GM23338 (cell line): Measurements from ENCODE around the gene UTS2R.

Source experiments
- CREB1 ChIP-seq: fragments of 250-450 bp; sonication (Bioruptor Pico); IDR thresholded peaks from 2 replicates; pipeline ENCODE4 v1.5.0; 2020; ENCODE audit warnings: low read depth, mild to moderate bottlenecking, moderate library complexity
- EZH2 ChIP-seq: fragments of 200-600 bp; sonication (generic); IDR thresholded peaks from one replicate; pipeline ENCODE4 v1.8.0; 2017; ENCODE audit warnings: antibody characterized with exemption, mild to moderate bottlenecking, low read depth; ENCODE audit not compliant: unreplicated experiment
- EZH2phosphoT487 ChIP-seq: fragments of 200-600 bp; sonication (generic); IDR thresholded peaks from one replicate; pipeline ENCODE4 v1.8.1; 2018; ENCODE audit warnings: antibody characterized with exemption; ENCODE audit not compliant: unreplicated experiment
- JUNB ChIP-seq: IDR thresholded peaks from one replicate; pipeline ENCODE4 v1.6.1; 2016; ENCODE audit warnings: antibody characterized with exemption; ENCODE audit not compliant: unreplicated experiment
- NANOG ChIP-seq: IDR thresholded peaks from 2 replicates; pipeline ENCODE4 v1.6.1; 2016; ENCODE audit warnings: antibody characterized with exemption, borderline replicate concordance
- POLR2AphosphoS5 ChIP-seq: IDR thresholded peaks from 2 replicates; pipeline ENCODE4 v1.6.1; 2016; ENCODE audit warnings: antibody characterized with exemption, low read depth
- STAT1 ChIP-seq: IDR thresholded peaks from one replicate; pipeline ENCODE4 v1.6.1; 2016; ENCODE audit warnings: antibody characterized with exemption; ENCODE audit not compliant: unreplicated experiment
- ZNF114 ChIP-seq: fragments of 250-450 bp; sonication (Bioruptor Pico); IDR thresholded peaks from 2 replicates; pipeline ENCODE4 v1.5.0; 2020; ENCODE audit warnings: mild to moderate bottlenecking, moderate library complexity
- ZNF331 ChIP-seq: fragments of 250-450 bp; sonication (Bioruptor Pico); IDR thresholded peaks from 2 replicates; pipeline ENCODE4 v1.5.0; 2020; ENCODE audit warnings: low read depth, mild to moderate bottlenecking, moderate library complexity
- TF ChIP-seq, protein P1 (sequence below), 2 experiments: fragments of 200-600 bp in 1 of 2; sonication (generic) in 1 of 2; conservative IDR thresholded peaks; 2 replicates each; pipeline versions ENCODE4 v1.5.1 to v1.6.1; 2016 to 2017; ENCODE audit warnings: antibody characterized with exemption in 2 of 2, low read depth in 2 of 2, mild to moderate bottlenecking in 2 of 2, moderate library complexity in 1 of 2
- TF ChIP-seq, protein P2 (sequence below): IDR thresholded peaks from one replicate; pipeline ENCODE4 v1.6.1; 2018; ENCODE audit warnings: antibody characterized with exemption; ENCODE audit not compliant: unreplicated experiment

DNA sequence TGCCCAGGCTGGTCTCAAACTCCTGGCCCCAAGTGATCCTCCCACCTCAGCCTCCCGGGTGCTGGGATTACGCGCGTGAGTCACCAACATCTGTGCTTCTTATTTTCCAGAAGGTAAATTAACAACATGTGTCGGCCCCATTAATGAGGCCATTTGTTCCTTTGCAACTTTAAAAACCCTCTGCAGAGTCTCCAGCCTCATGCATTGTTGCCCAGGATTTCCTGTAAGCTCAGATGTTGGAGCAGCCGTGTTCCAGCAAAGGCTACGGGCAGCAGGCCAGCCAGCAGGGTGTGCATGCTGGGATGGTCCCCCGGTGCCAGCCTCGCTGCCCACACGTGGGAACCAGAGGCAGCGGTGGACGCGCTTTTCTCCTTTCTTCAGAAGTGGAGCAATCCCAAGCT lies 27.5 kb downstream of the UTS2R start:
- TF ChIP-seq, protein P1, sequence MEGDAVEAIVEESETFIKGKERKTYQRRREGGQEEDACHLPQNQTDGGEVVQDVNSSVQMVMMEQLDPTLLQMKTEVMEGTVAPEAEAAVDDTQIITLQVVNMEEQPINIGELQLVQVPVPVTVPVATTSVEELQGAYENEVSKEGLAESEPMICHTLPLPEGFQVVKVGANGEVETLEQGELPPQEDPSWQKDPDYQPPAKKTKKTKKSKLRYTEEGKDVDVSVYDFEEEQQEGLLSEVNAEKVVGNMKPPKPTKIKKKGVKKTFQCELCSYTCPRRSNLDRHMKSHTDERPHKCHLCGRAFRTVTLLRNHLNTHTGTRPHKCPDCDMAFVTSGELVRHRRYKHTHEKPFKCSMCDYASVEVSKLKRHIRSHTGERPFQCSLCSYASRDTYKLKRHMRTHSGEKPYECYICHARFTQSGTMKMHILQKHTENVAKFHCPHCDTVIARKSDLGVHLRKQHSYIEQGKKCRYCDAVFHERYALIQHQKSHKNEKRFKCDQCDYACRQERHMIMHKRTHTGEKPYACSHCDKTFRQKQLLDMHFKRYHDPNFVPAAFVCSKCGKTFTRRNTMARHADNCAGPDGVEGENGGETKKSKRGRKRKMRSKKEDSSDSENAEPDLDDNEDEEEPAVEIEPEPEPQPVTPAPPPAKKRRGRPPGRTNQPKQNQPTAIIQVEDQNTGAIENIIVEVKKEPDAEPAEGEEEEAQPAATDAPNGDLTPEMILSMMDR (conservative IDR thresholded peaks at IDR 0.05; ENCODE audit: low read depth in 2 of 2): no peak
- TF ChIP-seq POLR2AphosphoS5: no peak
- TF ChIP-seq EZH2: no peak
- TF ChIP-seq, protein P2, sequence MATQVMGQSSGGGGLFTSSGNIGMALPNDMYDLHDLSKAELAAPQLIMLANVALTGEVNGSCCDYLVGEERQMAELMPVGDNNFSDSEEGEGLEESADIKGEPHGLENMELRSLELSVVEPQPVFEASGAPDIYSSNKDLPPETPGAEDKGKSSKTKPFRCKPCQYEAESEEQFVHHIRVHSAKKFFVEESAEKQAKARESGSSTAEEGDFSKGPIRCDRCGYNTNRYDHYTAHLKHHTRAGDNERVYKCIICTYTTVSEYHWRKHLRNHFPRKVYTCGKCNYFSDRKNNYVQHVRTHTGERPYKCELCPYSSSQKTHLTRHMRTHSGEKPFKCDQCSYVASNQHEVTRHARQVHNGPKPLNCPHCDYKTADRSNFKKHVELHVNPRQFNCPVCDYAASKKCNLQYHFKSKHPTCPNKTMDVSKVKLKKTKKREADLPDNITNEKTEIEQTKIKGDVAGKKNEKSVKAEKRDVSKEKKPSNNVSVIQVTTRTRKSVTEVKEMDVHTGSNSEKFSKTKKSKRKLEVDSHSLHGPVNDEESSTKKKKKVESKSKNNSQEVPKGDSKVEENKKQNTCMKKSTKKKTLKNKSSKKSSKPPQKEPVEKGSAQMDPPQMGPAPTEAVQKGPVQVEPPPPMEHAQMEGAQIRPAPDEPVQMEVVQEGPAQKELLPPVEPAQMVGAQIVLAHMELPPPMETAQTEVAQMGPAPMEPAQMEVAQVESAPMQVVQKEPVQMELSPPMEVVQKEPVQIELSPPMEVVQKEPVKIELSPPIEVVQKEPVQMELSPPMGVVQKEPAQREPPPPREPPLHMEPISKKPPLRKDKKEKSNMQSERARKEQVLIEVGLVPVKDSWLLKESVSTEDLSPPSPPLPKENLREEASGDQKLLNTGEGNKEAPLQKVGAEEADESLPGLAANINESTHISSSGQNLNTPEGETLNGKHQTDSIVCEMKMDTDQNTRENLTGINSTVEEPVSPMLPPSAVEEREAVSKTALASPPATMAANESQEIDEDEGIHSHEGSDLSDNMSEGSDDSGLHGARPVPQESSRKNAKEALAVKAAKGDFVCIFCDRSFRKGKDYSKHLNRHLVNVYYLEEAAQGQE: no peak
- no peak for TF ChIP-seq EZH2phosphoT487
- TF ChIP-seq ZNF114 (CRISPR knock-in tag): no peak
- no peak for TF ChIP-seq JUNB
- no peak for TF ChIP-seq NANOG
- no peak for TF ChIP-seq STAT1
- TF ChIP-seq CREB1 (CRISPR knock-in tag): no peak
- TF ChIP-seq ZNF331 (CRISPR knock-in tag): no peak
